Choroid plexus epithelial cell (primary cell): ENCODE data around the gene HTR1D.
"Not testable (repeated sequence)": the region's sequence is repeated elsewhere in the genome, so short reads cannot be mapped to it uniquely, and the experiment has no call there.

ENCODE experiments used
- DNase-seq: peaks from one replicate; pipeline ENCODE4 v3.0.0-alpha.2; 2010; ENCODE audit warnings: low read depth
- H3K4me3 ChIP-seq: 2 replicates; pipeline ENCODE4 v1.5.1; 2011; ENCODE audit warnings: low read depth, mild to moderate bottlenecking, control low read depth, low read length, moderate library complexity
- CTCF ChIP-seq: conservative IDR thresholded peaks from 2 replicates; pipeline ENCODE4 v1.5.1; 2011; ENCODE audit warnings: low read depth, mild to moderate bottlenecking, control low read depth, inconsistent platforms, low read length, moderate library complexity

Gene HTR1D

GRCh38 chr1:23217421-23218115, at the start of gene HTR1D:
TSS of gene HTR1D (minus strand) at chr1:23217502. CDS start at chr1:23194219, 23,283 bp downstream.
- H3K4me3 ChIP-seq: peak within 1 kb of the TSS; percentile 24
- no peak for TF ChIP-seq CTCF
- DNase-seq: no peak

- DNase-seq: no peak
- no peak overlapping the region for H3K4me3 ChIP-seq
- TF ChIP-seq CTCF: no peak
Observed at GRCh38 chr1:23263380-23263887, 46.1 kb upstream of the HTR1D start.

- H3K4me3 ChIP-seq, DNase-seq: not testable (repeated sequence)
Observed at GRCh38 chr1:23258082-23258481, 40.8 kb upstream of the HTR1D start.

- DNase-seq, H3K4me3 ChIP-seq: not testable (repeated sequence)
Observed at GRCh38 chr1:23257371-23257770, 40.1 kb upstream of the HTR1D start.

GRCh38 chr1:23254584-23254983, 37.3 kb upstream of the HTR1D start:
- DNase-seq: no peak
- no peak for TF ChIP-seq CTCF
- H3K4me3 ChIP-seq: no peak overlapping the region

GRCh38 chr1:23251812-23252211, 34.5 kb upstream of the HTR1D start:
- DNase-seq: peak; percentile 18
- TF ChIP-seq CTCF: no peak
- H3K4me3 ChIP-seq: no peak overlapping the region

GRCh38 chr1:23249787-23250454, 32.6 kb upstream of the HTR1D start:
- TF ChIP-seq CTCF: no peak
- DNase-seq: peak; percentile 41
- H3K4me3 ChIP-seq: no peak overlapping the region

GRCh38 chr1:23247276-23247675, 30.0 kb upstream of the HTR1D start:
- no peak for TF ChIP-seq CTCF
- H3K4me3 ChIP-seq: no peak overlapping the region
- no peak for DNase-seq
